ENCODE data around the gene DNAJC8. TPM values are rescaled to one million over a fixed set of nuclear protein-coding genes. Genes with fewer than 3 reads are reported as not detected.

The DNAJC8 gene
- total RNA-seq, 6 experiments from 2014 or later: 101 to 112 (median 105) TPM

DNA sequence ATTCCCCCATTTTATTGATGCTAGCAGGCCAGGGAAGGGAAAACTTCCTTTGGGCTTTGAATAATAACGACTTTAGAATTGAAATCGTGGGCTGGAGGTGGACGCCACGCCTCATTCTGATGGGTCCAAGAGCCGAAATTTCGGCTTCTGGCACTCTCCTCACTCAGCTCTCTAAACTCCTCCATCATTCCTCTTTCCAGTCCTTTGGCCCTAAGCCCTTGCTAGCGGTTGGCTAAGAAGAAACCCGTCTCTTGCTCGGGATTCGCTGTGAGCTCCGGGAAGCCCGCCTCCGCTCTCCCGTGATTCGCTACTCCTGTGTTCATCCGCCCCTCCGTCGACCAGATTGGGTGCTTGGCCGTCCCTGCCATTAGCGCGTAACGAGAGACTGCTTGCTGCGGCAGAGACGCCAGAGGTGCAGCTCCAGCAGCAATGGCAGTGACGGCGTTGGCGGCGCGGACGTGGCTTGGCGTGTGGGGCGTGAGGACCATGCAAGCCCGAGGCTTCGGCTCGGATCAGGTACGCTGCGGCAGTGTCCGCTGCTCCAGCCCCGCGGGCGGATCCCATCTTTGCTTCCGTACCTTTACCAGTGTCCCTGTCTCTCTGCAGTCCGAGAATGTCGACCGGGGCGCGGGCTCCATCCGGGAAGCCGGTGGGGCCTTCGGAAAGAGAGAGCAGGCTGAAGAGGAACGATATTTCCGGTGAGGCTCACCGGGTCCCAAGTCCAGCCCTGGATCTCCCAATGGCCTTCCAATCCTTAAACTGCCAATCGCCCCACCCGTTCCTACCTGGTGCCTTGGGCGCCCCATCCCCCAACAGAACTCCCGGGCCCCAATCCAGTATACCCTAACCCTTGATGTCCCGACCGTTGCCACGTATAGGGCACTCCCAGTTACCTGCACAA is 3.2 kb upstream of the DNAJC8 start, which contains the start of gene ATP5IF1:
TSS of gene ATP5IF1 (plus strand) at position 370 of the 901 bp plus-strand sequence. CDS start at position 430, 60 bp downstream.
- DNase-seq: peak; percentile 98
- Mint-ChIP-seq H3K36me3 (ENCODE audit: low read depth) (peaks cover 12% of the 10 kb centered on the region), H3K27ac (no peak within 1 kb of the TSS), H3K27me3 (ENCODE audit: insufficient read depth) (peaks cover 4% of the 10 kb centered on the region; the same call in 1 of the 2 replicates), H3K4me3 (no peak within 1 kb of the TSS), H3K9me3 (no peaks in the 10 kb centered on the region), H3K4me1 (ENCODE audit: low read depth) (peaks cover 18% of the 10 kb centered on the region)
- TF ChIP-seq, protein P1, sequence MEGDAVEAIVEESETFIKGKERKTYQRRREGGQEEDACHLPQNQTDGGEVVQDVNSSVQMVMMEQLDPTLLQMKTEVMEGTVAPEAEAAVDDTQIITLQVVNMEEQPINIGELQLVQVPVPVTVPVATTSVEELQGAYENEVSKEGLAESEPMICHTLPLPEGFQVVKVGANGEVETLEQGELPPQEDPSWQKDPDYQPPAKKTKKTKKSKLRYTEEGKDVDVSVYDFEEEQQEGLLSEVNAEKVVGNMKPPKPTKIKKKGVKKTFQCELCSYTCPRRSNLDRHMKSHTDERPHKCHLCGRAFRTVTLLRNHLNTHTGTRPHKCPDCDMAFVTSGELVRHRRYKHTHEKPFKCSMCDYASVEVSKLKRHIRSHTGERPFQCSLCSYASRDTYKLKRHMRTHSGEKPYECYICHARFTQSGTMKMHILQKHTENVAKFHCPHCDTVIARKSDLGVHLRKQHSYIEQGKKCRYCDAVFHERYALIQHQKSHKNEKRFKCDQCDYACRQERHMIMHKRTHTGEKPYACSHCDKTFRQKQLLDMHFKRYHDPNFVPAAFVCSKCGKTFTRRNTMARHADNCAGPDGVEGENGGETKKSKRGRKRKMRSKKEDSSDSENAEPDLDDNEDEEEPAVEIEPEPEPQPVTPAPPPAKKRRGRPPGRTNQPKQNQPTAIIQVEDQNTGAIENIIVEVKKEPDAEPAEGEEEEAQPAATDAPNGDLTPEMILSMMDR (IDR thresholded peaks at IDR 0.05): 0 out of 2 replicates have a peak, but pooled peaks have one; percentile 11

- Mint-ChIP-seq H3K27ac (no peak overlapping the region), H3K4me1 (ENCODE audit: low read depth) (peaks cover 29% of the 10 kb centered on the region), H3K27me3 (ENCODE audit: insufficient read depth) (peaks cover 4% of the 10 kb centered on the region; the same call in 1 of the 2 replicates)
Measured at GRCh38 chr1:28233264-28233606, 406 bp upstream of the DNAJC8 start.

DNA sequence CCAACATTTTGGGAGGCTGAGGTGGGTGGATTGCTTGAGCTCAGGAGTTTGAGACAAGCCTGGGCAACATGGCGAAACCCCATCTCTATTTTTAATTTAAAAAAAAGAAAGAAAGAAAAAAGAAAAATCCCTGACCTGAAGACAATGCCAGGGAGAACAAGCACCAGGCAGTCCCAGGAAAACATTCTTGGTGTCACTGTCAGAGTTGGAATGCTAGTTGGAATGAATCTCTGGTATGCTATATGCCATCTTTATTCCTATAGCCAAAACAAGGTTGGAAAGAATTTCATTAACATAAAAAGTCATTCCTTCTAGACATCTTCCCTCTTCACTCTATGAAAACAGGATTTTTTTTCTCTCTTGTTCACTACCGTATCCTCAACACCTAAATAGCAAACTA is 2.8 kb downstream of the DNAJC8 start:
- peak overlapping the region; percentile 42; the same call in 1 of the 2 replicates for H3K4me3 Mint-ChIP-seq

More at GRCh38 chr1:28233264-28233606, 406 bp upstream of the DNAJC8 start:
- DNase-seq: no peak
- TF ChIP-seq, protein P1 (IDR thresholded peaks at IDR 0.05): no peak
- Mint-ChIP-seq H3K36me3 (ENCODE audit: low read depth) (peaks cover 17% of the 10 kb centered on the region), H3K9me3 (no peaks in the 10 kb centered on the region), H3K4me3 (peak overlapping the region; percentile 100)

GRCh38 chr1:28229089-28229488 is 3.7 kb downstream of the DNAJC8 start:
- H3K4me1 Mint-ChIP-seq (ENCODE audit: low read depth): peaks cover 29% of the 10 kb centered on the region
- peaks cover 4% of the 10 kb centered on the region; the same call in 1 of the 2 replicates for H3K27me3 Mint-ChIP-seq (ENCODE audit: insufficient read depth)
- DNase-seq: no peak
- H3K27ac Mint-ChIP-seq: no peak overlapping the region
- peaks cover 33% of the 10 kb centered on the region for H3K36me3 Mint-ChIP-seq (ENCODE audit: low read depth)
- no peaks in the 10 kb centered on the region for H3K9me3 Mint-ChIP-seq
- TF ChIP-seq, protein P1 (IDR thresholded peaks at IDR 0.05): no peak
- H3K4me3 Mint-ChIP-seq: no peak overlapping the region

More for the DNA sequence above, 2.8 kb downstream of the DNAJC8 start:
- no peaks in the 10 kb centered on the region for H3K9me3 Mint-ChIP-seq
- peaks cover 29% of the 10 kb centered on the region for H3K4me1 Mint-ChIP-seq (ENCODE audit: low read depth)
- TF ChIP-seq, protein P1 (IDR thresholded peaks at IDR 0.05): no peak
- peaks cover 4% of the 10 kb centered on the region; the same call in 1 of the 2 replicates for H3K27me3 Mint-ChIP-seq (ENCODE audit: insufficient read depth)
- H3K36me3 Mint-ChIP-seq (ENCODE audit: low read depth): peaks cover 30% of the 10 kb centered on the region
- DNase-seq: no peak
- peak overlapping the region; percentile 11; the same call in 1 of the 2 replicates for H3K27ac Mint-ChIP-seq

- no peak overlapping the region for H3K4me3 Mint-ChIP-seq
- no peak for DNase-seq
- peak overlapping the region; percentile 33; the same call in 1 of the 2 replicates for H3K27ac Mint-ChIP-seq
- H3K36me3 Mint-ChIP-seq (ENCODE audit: low read depth): peaks cover 4% of the 10 kb centered on the region; the same call in 1 of the 2 replicates
- TF ChIP-seq, protein P1 (IDR thresholded peaks at IDR 0.05): no peak
- H3K4me1 Mint-ChIP-seq (ENCODE audit: low read depth): no peaks in the 10 kb centered on the region
- no peaks in the 10 kb centered on the region for H3K27me3 Mint-ChIP-seq (ENCODE audit: insufficient read depth)
- no peaks in the 10 kb centered on the region for H3K9me3 Mint-ChIP-seq
Measured at GRCh38 chr1:28213315-28213714, 19.5 kb downstream of the DNAJC8 start.
